ENCODE data around the gene ZNF618.

DNA sequence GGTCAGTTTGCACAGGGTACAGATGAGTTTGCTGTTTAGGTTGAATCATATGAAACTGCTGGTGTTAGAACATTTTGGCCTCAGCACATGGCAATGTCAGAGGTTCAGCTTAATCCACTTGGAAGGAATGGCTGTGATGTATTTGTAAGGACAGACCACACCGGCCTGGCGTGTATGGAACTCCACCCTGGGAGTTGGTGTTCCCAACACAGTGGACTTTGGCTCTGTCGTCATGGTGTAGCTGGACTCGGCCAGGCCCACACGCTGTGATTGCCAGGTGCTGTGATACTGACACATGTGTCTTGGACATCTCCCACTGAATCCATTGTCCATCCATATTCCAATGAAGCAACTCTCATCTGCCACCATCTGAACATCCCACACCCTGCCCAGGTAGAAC lies 90.3 kb downstream of the ZNF618 start:
- TF ChIP-seq POLR2AphosphoS5 (IDR thresholded peaks at IDR 0.05), result no peak
- TF ChIP-seq, protein P1, sequence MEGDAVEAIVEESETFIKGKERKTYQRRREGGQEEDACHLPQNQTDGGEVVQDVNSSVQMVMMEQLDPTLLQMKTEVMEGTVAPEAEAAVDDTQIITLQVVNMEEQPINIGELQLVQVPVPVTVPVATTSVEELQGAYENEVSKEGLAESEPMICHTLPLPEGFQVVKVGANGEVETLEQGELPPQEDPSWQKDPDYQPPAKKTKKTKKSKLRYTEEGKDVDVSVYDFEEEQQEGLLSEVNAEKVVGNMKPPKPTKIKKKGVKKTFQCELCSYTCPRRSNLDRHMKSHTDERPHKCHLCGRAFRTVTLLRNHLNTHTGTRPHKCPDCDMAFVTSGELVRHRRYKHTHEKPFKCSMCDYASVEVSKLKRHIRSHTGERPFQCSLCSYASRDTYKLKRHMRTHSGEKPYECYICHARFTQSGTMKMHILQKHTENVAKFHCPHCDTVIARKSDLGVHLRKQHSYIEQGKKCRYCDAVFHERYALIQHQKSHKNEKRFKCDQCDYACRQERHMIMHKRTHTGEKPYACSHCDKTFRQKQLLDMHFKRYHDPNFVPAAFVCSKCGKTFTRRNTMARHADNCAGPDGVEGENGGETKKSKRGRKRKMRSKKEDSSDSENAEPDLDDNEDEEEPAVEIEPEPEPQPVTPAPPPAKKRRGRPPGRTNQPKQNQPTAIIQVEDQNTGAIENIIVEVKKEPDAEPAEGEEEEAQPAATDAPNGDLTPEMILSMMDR (IDR thresholded peaks at IDR 0.05), result no peak
- TF ChIP-seq POLR2A (IDR thresholded peaks at IDR 0.05), result no peak
